Right lobe of liver (tissue), 4 donors: Measurements from ENCODE around the gene KLRC1.

Experiments
- CTCF ChIP-seq, 4 donors: fragments of 200-600 bp in 3 of 4; fragments of 450-650 bp in 1 of 4; IDR thresholded peaks; one replicate each; pipeline versions ENCODE4 v1.5.1 to v1.8.0; 2016 to 2022; ENCODE audit warnings: antibody characterized with exemption in 4 of 4, mild to moderate bottlenecking in 2 of 4
- POLR2A ChIP-seq: fragments of 450-650 bp; IDR thresholded peaks from one replicate; pipeline ENCODE4 v1.6.1; 2017; ENCODE audit warnings: antibody characterized with exemption, mild to moderate bottlenecking
- donor health status: DM: no; HTN: no; CAD: no.
- donor health status: DM: no; HTN: no; CAD: no.
- donor health status: DM: no; HTN: yes; CAD: no.

GRCh38 chr12:10455766-10456165 lies 2.6 kb upstream of the KLRC1 start:
- no peak for TF ChIP-seq CTCF (IDR thresholded peaks at IDR 0.05)
- no peak for TF ChIP-seq POLR2A
